Activated CD8-positive, alpha-beta memory T cell treated with anti-CD3 and anti-CD28 coated beads for 1 hour (primary cell): ENCODE data around the gene ARPP19.
"Not testable (repeated sequence)": the region's sequence is repeated elsewhere in the genome, so short reads cannot be mapped to it uniquely, and the experiment has no call there.

ENCODE experiments used
- DNase-seq, 2 donors: peaks; one replicate each; pipeline ENCODE4 v3.0.0-alpha.2; 2020; ENCODE audit warnings: low read depth in 1 of 2; ENCODE audit errors: extremely low read depth in 1 of 2

ARPP19 gene

GRCh38 chr15:52551762-52552161 is 17.1 kb downstream of the ARPP19 start:
- no peak for DNase-seq

DNA sequence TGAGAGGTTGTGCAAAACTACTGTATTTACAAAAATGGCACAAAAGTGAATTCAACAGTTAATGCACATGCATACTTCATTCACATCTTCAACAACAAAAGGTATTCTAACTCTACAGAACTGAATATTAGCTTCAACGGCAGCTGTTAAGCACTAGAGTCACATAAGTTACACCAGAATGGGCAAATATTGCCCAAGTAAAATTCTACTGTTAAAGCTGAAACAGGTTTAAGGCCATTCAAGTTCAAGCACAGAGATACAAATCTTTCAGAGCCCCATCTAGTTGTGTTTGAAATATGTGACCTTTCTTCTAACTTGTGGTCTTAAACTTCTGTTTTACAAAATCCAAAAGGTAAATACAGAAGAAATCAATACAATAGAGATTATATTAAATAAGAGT is 17.6 kb downstream of the ARPP19 start:
- not testable (repeated sequence) for DNase-seq

DNA sequence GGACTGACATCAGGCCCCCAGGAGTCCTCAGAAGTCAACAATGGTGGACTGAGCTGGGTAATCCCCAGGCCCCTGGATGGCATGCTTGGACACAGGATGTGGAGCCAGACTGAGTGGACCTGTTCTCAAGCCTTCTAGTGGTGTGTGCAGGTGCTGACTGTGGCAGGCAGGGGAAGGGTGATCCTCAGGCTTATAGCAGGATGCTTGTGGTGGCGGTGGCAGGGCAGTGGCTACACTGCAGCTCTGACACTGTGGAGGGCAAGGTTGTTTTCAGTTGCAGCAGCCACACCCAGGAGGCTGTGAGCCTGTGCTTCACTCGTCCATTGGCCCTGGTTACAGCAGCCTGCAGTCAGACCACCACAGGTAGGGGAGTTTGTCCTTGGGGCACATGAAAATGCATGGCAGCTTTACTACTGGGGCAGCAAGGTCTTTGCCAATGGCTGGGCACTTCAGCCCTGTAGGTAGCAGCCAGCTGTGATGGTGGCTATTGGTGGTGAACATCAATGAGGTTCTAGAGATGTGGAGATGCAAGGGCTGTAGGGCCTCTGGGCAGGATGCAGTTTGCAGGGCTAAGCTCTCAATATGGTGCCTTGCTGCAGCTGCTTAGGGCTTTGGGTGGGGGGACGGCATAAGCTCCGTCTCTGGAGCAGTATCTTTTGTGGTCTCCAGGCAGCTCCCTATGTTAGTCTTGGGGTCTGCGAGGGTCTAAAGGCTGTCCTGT is 22.6 kb downstream of the ARPP19 start:
- DNase-seq: no peak

DNA sequence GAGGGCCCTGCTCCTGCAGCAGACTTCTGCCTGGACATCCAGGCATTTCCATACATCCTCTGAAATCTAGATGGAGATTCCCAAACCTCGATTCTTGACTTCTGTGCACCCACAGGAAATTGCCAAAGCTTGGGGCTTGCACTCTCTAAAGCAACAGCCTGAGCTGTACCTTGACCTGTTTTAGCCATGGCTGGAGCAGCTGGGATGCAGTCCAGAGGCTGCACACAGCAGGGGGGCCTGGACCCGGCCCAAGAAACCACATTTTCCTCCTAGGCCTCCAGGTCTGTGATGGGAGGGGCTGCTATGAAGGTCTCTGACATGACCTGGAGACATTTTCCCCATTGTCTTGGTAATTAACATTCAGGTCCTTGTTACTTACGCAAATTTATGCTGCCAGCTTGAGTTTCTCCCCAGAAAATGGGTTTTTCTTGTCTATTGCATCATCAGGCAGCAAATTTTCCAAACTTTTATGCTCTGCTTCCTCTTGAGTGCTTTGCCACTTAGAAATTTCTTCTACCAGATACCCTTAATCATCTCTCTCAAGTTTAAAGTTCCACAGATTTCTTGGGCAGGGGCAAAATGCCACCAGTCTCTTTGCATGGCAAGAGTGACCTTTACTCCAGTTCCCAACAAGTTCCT is 28.3 kb downstream of the ARPP19 start:
- no peak for DNase-seq

GRCh38 chr15:52537459-52537858 is 31.4 kb downstream of the ARPP19 start:
- DNase-seq: no peak

DNA sequence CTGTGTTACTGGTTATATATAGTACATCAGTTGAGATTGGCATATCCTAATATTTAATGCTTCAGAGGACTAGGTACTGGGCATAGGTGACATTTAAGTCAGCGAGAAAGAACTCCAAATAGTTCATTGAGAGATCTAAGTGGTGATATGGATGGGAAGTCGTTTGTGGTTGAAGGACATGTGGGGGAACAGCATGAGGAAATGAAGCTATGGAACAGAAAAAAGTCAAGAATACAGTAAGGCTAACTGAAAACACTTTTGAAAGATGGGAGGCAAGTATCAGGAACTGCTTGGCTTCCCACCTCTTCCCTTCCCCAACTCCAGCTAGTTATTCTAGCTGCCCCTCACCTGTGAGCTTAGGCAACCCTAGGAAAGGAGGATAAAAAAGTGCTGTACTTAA is 36.4 kb downstream of the ARPP19 start:
- no peak for DNase-seq

DNA sequence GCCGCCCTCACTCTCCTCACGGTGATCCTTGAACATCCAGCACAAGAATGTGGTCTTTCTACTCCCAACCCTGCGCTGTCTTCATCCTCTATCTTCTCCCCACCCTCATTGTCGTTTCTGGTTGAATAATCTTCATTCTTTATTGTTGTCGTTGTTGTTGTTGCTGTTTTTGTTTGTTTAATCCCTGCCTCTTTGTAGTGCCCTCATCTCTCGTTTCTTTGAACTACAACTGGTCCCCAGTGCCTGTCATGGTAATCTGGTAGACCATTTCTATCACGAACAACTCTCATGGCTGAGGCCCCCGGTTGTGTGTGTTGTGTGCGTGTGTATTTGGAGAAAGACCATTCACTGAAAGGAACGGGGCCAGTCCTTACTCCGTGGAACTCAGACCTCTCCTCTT is 38.9 kb downstream of the ARPP19 start:
- no peak for DNase-seq

DNA sequence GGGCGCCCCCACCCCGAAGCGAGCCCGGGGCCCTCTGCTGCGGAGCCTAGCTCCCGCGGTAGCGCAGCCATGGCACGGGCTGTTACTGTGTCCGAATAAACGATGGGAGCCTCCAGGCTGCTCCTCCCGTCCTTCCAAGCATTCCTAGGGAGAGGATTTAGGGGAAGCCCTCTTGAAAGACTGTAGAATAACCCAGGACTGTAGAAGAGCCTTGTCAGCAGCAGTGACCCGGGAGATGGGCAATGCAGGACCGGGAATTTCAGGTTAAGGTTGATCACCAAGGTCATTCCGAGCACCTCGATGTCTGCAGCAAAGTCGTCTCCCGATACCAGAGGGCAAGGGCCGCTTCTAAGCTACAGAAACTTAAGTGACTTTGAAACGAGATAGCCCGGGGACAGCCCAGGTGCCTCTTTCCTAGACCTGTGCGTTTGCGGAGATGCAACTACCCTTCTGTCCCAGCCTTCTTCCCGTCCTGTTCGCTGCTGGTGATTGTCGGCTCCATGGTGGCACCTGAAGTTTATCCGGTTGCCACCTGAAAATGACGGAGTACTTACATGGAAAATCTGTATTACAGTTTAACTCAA is 39.4 kb downstream of the ARPP19 start:
- DNase-seq: peak in 1 of 2 donors; percentile 2

DNA sequence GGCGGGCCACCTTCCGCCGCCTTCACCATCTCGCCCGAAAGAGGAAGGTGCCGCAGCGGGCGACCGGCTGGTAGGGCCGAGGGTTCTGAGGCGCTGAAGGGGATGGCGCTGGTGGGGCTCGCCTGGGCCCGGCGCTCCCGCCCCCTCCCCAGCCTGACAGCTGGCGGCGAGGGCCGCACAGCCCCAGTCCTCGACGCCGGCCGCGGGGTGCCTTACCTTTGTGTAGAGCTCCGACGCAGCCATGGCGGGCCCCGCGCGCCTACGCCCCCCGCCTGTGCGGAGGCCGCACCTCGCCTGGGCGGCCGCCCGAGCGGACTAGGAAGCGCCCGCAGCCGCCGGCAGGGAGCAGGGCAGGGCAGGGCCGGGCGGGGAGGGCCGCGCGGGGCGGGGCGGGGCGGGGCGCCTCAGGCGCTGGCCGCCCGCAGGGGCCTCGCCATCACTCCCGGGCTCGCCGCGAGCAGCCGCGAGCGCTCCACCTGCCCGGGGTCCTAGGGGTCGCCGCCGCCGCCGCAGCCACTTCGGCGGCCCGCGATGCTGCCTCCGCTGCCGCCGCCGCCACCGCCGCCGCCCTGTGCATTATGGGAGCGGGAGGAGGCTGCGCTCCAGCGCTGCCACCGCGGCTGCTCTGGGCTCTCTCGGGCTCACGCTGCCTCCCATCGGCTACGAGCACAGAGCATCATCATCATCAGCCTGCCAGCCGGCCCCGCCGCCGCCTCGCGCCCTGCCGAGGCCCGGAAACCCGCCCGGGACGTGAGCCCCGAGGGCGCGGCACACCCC is 40.1 kb downstream of the ARPP19 start, which contains the start of gene MYO5A:
TSS of gene MYO5A (minus strand) at position 317 of the 777 bp plus-strand sequence. CDS start at position 243, 74 bp downstream.
- DNase-seq: peak; percentile 43 to 66

DNA sequence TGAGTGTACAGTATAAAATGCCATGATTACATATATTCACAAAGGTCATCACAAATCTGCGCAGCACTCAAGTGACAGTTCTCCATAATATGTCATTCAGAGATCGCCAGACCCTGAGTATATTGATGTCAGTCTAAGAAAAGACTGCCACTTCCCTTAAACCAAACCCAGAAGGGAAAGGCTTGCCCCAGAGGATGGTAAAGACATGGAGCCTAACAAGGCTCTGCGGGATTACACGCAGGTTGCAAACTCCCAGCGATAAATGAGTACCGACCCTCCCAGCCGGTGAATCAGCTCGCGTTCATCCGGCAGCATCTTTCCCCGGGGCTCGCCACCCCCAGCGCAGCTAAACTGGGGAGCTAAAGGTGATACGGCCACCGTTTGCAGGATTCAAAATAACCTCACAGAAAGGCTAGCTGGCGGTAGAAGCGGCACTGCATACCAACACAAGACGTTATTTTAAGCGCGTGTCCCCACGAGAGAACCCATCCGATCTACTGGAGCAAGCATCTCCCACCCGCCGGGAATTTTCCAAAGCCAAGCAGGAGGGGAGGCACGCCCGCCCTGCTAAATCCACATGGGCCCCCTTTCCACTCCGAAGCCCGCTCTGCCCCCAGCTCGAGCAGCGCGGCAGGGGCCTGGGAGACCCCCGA is 40.8 kb downstream of the ARPP19 start:
- DNase-seq: peak in 1 of 2 donors; percentile 25

DNA sequence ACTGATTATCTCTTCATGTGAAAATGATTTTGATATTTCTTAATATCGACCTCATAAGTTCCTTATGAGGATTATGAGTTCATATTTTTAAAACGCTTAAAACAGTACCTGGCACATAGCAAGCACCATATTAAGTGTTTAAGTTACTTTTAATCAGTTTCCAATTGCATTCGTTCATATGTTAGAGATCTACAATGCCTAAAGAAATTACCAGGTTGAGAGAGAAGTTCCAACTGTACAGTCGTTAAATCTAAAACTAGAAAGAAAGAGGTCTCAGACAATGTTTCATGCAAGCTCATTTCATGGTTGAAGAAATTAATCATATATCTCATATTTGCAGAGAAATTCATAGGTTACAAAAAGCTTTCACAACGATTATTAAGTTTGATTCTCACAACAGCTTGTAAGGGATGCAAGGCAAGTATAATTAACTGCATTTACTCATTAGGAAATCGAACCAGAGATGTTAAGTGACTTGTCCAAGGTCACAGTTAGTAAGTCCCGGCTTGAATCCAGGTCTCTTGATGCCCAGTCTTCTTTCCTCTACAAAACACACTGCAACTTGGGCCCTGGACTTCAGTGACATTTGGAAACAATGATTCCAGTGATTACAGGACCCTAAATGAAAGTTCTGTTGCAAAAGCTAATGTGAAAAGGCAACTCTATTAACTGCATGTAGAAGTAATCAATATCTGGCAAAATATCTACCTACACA is 41.5 kb downstream of the ARPP19 start:
- no peak for DNase-seq

GRCh38 chr15:52524223-52525136 is 44.4 kb downstream of the ARPP19 start:
- no peak for DNase-seq

- DNase-seq: no peak
Measured at GRCh38 chr15:52523647-52524046, 45.2 kb downstream of the ARPP19 start.

DNA sequence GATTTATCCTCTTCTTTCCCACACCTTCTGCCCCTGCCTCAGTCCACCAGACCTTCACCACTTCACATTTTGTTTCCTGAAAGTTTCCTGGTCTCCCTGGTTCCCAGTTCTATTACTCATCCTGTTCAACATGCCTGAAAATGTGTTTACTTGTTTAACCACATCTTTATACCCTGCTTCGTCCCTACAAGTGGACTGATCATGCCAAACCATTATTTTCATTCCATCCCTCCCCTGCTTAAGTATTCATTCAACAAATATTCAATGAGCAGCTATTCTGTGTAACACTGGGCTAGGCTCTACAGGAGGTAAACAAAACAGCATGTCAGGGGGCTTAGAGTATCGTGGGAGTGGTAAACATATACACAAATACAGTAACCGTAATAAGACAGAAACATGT is 45.6 kb downstream of the ARPP19 start:
- no peak for DNase-seq

DNA sequence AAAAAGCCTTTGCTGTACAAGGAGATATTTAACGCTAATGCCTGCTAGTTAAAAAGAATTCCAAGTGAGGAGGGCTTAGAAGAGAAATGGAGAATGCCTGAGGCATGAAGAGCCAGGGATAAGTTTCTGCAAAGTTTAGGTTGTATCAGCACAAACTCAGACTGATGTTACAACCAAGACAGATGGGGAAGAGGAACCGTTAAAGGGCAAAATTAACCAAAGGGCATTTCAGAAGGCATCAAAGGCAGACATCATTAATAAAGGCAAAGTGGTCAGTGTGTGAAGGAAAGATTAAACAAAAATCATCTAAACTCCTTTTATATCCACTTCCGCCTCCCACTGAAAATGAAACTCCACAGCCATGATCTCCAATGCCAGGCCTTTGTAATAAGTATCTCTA is 47.1 kb downstream of the ARPP19 start:
- no peak for DNase-seq

- no peak for DNase-seq
Measured at GRCh38 chr15:52520421-52520820, 48.4 kb downstream of the ARPP19 start.

GRCh38 chr15:52518487-52519371 is 50.1 kb downstream of the ARPP19 start:
- no peak for DNase-seq

DNA sequence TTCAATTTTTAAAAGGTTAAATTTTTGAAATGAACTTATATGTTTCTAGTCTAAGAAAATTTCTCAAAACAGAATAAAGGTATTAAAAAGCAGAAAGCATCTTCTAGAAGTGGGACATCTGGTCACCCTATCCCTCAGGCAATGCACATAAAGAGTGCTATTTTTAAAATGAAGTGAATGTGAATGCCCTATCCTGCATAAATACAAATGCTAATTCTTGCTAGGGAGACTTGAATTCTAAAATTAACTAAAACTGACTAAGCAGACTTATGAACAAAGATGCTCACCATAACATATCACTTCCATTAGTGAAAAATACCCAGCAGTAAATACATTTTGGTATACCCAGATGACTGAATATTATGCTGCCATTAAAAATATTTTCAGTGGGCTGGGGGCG is 51.8 kb downstream of the ARPP19 start:
- no peak for DNase-seq
